OCI-LY7 (cell line): ENCODE measurements around the gene DFFA.

Experiments
- EZH2phosphoT487 ChIP-seq: fragments of 200-600 bp; sonication (generic); IDR thresholded peaks from 2 replicates; pipeline ENCODE4 v1.6.1; 2018; ENCODE audit warnings: low read depth, borderline replicate concordance, mild to moderate bottlenecking, mixed run types, antibody characterized with exemption, low read length, moderate library complexity, mixed read lengths
- TF ChIP-seq, protein P1 (sequence below): fragments of 200-600 bp; sonication (generic); conservative IDR thresholded peaks from 2 replicates; pipeline ENCODE4 v1.5.1; 2014; ENCODE audit warnings: mild to moderate bottlenecking, antibody characterized with exemption, low read length, moderate library complexity, mixed read lengths

DNA sequence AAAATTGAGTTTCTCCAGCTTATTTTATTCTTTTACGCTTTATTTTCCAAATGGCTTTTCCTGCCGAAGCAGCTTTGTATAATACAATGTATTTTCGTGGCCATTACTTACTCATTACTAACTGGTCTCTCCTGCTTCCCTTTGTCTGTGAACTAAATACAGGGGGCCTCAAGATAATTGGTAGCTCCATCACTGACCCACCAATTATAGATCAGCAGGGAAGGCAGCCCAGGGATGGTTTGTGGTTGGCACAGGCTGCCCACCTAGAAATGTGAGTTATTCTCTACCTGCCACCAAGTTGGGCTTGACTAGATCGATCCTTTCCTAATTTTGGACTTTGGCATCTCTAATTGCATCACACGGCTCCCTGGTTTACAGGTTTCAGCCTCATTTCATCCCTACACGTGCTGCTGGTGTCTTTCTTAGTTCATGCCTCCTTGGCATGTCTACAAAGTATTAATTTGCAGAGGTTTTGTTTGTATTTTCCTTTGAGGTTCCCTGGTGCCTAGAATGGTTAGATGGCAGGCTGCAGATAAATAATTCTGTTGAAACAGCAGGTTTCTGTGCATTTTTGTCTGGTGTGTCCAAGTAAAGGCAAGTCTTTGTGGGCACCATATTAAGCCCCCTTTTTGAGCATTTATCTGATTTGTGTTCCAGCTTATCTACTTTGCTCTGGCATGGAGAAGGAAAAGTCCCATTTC is 37.6 kb upstream of the DFFA start:
- TF ChIP-seq, protein P1, sequence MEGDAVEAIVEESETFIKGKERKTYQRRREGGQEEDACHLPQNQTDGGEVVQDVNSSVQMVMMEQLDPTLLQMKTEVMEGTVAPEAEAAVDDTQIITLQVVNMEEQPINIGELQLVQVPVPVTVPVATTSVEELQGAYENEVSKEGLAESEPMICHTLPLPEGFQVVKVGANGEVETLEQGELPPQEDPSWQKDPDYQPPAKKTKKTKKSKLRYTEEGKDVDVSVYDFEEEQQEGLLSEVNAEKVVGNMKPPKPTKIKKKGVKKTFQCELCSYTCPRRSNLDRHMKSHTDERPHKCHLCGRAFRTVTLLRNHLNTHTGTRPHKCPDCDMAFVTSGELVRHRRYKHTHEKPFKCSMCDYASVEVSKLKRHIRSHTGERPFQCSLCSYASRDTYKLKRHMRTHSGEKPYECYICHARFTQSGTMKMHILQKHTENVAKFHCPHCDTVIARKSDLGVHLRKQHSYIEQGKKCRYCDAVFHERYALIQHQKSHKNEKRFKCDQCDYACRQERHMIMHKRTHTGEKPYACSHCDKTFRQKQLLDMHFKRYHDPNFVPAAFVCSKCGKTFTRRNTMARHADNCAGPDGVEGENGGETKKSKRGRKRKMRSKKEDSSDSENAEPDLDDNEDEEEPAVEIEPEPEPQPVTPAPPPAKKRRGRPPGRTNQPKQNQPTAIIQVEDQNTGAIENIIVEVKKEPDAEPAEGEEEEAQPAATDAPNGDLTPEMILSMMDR, result no peak
- no peak for TF ChIP-seq EZH2phosphoT487
